ENCODE data around the gene NOVA2.

- TF ChIP-seq TSHZ2 (CRISPR knock-in tag; IDR thresholded peaks at IDR 0.05) (no peak), TOX (CRISPR knock-in tag; IDR thresholded peaks at IDR 0.05; ENCODE audit: borderline replicate concordance) (no peak), POU6F1 (CRISPR knock-in tag; IDR thresholded peaks at IDR 0.05; ENCODE audit: borderline replicate concordance, low read depth) (no peak), ARNTL (CRISPR knock-in tag; IDR thresholded peaks at IDR 0.05; ENCODE audit: borderline replicate concordance, low read depth) (no peak), ZNF8 (CRISPR knock-in tag; IDR thresholded peaks at IDR 0.05) (no peak), ZFP30 (CRISPR knock-in tag; IDR thresholded peaks at IDR 0.05) (no peak), GLIS3 (CRISPR knock-in tag; IDR thresholded peaks at IDR 0.05) (no peak), ZC3H10 (CRISPR knock-in tag; IDR thresholded peaks at IDR 0.05) (no peak), CREB5 (CRISPR knock-in tag; IDR thresholded peaks at IDR 0.05; ENCODE audit: low read depth) (no peak)
- TF ChIP-seq, protein P1, sequence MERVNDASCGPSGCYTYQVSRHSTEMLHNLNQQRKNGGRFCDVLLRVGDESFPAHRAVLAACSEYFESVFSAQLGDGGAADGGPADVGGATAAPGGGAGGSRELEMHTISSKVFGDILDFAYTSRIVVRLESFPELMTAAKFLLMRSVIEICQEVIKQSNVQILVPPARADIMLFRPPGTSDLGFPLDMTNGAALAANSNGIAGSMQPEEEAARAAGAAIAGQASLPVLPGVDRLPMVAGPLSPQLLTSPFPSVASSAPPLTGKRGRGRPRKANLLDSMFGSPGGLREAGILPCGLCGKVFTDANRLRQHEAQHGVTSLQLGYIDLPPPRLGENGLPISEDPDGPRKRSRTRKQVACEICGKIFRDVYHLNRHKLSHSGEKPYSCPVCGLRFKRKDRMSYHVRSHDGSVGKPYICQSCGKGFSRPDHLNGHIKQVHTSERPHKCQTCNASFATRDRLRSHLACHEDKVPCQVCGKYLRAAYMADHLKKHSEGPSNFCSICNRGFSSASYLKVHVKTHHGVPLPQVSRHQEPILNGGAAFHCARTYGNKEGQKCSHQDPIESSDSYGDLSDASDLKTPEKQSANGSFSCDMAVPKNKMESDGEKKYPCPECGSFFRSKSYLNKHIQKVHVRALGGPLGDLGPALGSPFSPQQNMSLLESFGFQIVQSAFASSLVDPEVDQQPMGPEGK (CRISPR knock-in tag; IDR thresholded peaks at IDR 0.05; ENCODE audit: borderline replicate concordance): no peak
- TF ChIP-seq, protein P2, sequence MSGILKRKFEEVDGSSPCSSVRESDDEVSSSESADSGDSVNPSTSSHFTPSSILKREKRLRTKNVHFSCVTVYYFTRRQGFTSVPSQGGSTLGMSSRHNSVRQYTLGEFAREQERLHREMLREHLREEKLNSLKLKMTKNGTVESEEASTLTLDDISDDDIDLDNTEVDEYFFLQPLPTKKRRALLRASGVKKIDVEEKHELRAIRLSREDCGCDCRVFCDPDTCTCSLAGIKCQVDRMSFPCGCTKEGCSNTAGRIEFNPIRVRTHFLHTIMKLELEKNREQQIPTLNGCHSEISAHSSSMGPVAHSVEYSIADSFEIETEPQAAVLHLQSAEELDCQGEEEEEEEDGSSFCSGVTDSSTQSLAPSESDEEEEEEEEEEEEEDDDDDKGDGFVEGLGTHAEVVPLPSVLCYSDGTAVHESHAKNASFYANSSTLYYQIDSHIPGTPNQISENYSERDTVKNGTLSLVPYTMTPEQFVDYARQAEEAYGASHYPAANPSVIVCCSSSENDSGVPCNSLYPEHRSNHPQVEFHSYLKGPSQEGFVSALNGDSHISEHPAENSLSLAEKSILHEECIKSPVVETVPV (CRISPR knock-in tag; IDR thresholded peaks at IDR 0.05): no peak
Observed at GRCh38 chr19:45978156-45978555, 4.5 kb upstream of the NOVA2 start.

All from SK-N-SH treated with all-trans-retinoic acid at 6 μM for 48 hours (cell line).